B cell (primary cell): ENCODE data around the gene SH3BGR. TPM values are rescaled to one million over a fixed set of nuclear protein-coding genes. Genes with fewer than 3 reads are reported as not detected.

Source experiments
- ATAC-seq: fragments of 200-7000 bp; cut with Tn5 transposase; one replicate; pipeline ENCODE4 v1.10.0; 2021; ENCODE audit warnings: low read depth, mild to moderate bottlenecking, moderate number of reproducible peaks, moderate library complexity
- CTCF ChIA-PET: fragments of 350-600 bp; sonication (Branson Sonifier 250); formaldehyde crosslinking; loops from one replicate; lab custom pipeline; 2021; ENCODE audit warnings: antibody characterized with exemption, inconsistent platforms; lab: Charles Lee
- POLR2A ChIA-PET: fragments of 350-600 bp; sonication (Branson Sonifier 250); formaldehyde crosslinking; loops from one replicate; lab custom pipeline; 2021; ENCODE audit warnings: antibody characterized with exemption; lab: Charles Lee
- DNase-seq: peaks from one replicate; pipeline ENCODE4 v3.0.0; 2013
- H2AFZ ChIP-seq: 2 replicates; pipeline ENCODE4 v1.6.1; 2012; ENCODE audit warnings: mild to moderate bottlenecking, low read depth, low read length; ENCODE audit not compliant: insufficient read depth, poor library complexity, severe bottlenecking
- H3K27ac ChIP-seq, 2 donors: 1 replicate in 1 of 2; 2 replicates in 1 of 2; pipeline ENCODE4 v1.5.1; 2012 to 2013; ENCODE audit warnings: low read length in 2 of 2, mild to moderate bottlenecking in 2 of 2, moderate library complexity in 1 of 2
- H3K27me3 ChIP-seq, 4 experiments: fragments of 200-600 bp in 1 of 4; sonication (generic) in 1 of 4; replicated peaks in 1 of 4; 1 replicate in 2 of 4; 2 replicates in 2 of 4; pipeline versions ENCODE4 v1.6.1 to v1.7.0; 2013 to 2016; ENCODE audit warnings: low read length in 3 of 4, mild to moderate bottlenecking in 2 of 4, mixed read lengths in 1 of 4, moderate library complexity in 1 of 4; ENCODE audit not compliant: insufficient read depth in 4 of 4, control insufficient read depth in 3 of 4; ENCODE audit errors: control extremely low read depth in 1 of 4
- H3K36me3 ChIP-seq, 2 experiments: replicated peaks in 1 of 2; 1 replicate in 1 of 2; 2 replicates in 1 of 2; pipeline versions ENCODE4 v1.6.1 to v1.7.1; 2013; ENCODE audit warnings: low read length in 1 of 2; ENCODE audit not compliant: insufficient read depth in 2 of 2, control insufficient read depth in 1 of 2; ENCODE audit errors: control extremely low read depth in 1 of 2, extremely low read depth in 1 of 2
- H3K4me1 ChIP-seq, 2 donors: fragments of 200-600 bp in 1 of 2; sonication (generic) in 1 of 2; 1 replicate in 1 of 2; 2 replicates in 1 of 2; pipeline versions ENCODE4 v1.5.1 to v1.6.1; 2013 to 2017; ENCODE audit warnings: low read length in 2 of 2; ENCODE audit not compliant: control insufficient read depth in 2 of 2, insufficient read depth in 2 of 2
- H3K4me2 ChIP-seq: replicated peaks from 2 replicates; pipeline ENCODE3; 2012; ENCODE audit warnings: mild to moderate bottlenecking, low read depth, low read length; ENCODE audit not compliant: poor library complexity, severe bottlenecking
- H3K4me3 ChIP-seq, 5 experiments: fragments of 200-600 bp in 1 of 5; sonication (generic) in 1 of 5; 1 replicate in 3 of 5; 2 replicates in 2 of 5; pipeline versions ENCODE4 v1.5.1 to v1.7.0; 2011 to 2016; ENCODE audit warnings: low read length in 4 of 5, mild to moderate bottlenecking in 4 of 5, low read depth in 2 of 5, control low read depth in 1 of 5, moderate library complexity in 1 of 5; ENCODE audit not compliant: insufficient read depth in 1 of 5; ENCODE audit errors: control extremely low read depth in 1 of 5, extremely low read depth in 1 of 5
- H3K79me2 ChIP-seq: fragments of 200-600 bp; sonication (generic); one replicate; pipeline ENCODE4 v1.6.0; 2016; ENCODE audit warnings: low read length; ENCODE audit not compliant: control insufficient read depth, insufficient read depth
- H3K9ac ChIP-seq: fragments of 200-600 bp; sonication (generic); 2 replicates; pipeline ENCODE4 v1.6.1; 2017; ENCODE audit warnings: mild to moderate bottlenecking, low read length, moderate library complexity
- H3K9me3 ChIP-seq, 3 donors: one replicate each; pipeline versions ENCODE4 v1.6.1 to v1.7.1; 2013; ENCODE audit warnings: low read length in 2 of 3; ENCODE audit not compliant: control insufficient read depth in 2 of 3, insufficient read depth in 1 of 3; ENCODE audit errors: control extremely low read depth in 1 of 3
- H4K20me1 ChIP-seq: 2 replicates; pipeline ENCODE4 v1.6.0; 2012; ENCODE audit warnings: mild to moderate bottlenecking, low read length; ENCODE audit not compliant: insufficient read depth, control insufficient read depth, poor library complexity, severe bottlenecking
- H3K27ac Mint-ChIP-seq: one replicate; pipeline ENCODE4 v1.8.0; 2021; ENCODE audit warnings: mixed read lengths
- H3K27me3 Mint-ChIP-seq: one replicate; pipeline ENCODE4 v1.8.0; 2021; ENCODE audit warnings: mixed read lengths
- H3K4me1 Mint-ChIP-seq: one replicate; pipeline ENCODE4 v1.8.0; 2021; ENCODE audit warnings: mixed read lengths
- H3K4me3 Mint-ChIP-seq: one replicate; pipeline ENCODE4 v1.8.0; 2021; ENCODE audit warnings: mixed read lengths
- H3K9me3 Mint-ChIP-seq: one replicate; pipeline ENCODE4 v1.8.0; 2022; ENCODE audit warnings: mixed read lengths; ENCODE audit not compliant: insufficient read depth
- EZH2 ChIP-seq: IDR thresholded peaks from 2 replicates; pipeline ENCODE4 v1.6.1; 2012; ENCODE audit warnings: borderline replicate concordance, low read depth, mild to moderate bottlenecking, moderate library complexity, low read length; ENCODE audit not compliant: insufficient read depth, poor library complexity, severe bottlenecking
- WGBS: methylation state at CpG from one replicate; pipeline ENCODE4 v1.1.5; 2013; ENCODE audit warnings: missing lambda C conversion rate; ENCODE audit not compliant: insufficient coverage; 5-methylcytosine and 5-hydroxymethylcytosine counted together
- intact Hi-C: fragments of 100-400 bp; cut with micrococcal nuclease; formaldehyde crosslinking; loops from one replicate; pipeline ENCODE4 v1.10.0; 2022
- polyA plus RNA-seq: library from polyadenylated mRNA; depleted of rRNA; stranded (reverse); fragments of >200 nt; gene quantifications from 2 replicates; pipeline ENCODE4 v1.2.3, GENCODE V29; 2012
- total RNA-seq, 2 donors: library from RNA; stranded (reverse); fragments of 120-200 nt in 1 of 2; gene quantifications; 1 replicate in 1 of 2; 2 replicates in 1 of 2; pipeline versions ENCODE4 v1.2.3 to v1.2.4, GENCODE V29; 2013 to 2022
- TF ChIP-seq, protein P1 (sequence below): fragments of 200-600 bp; IDR thresholded peaks from one replicate; pipeline ENCODE4 v1.8.0; 2022; ENCODE audit warnings: antibody characterized with exemption, mild to moderate bottlenecking

SH3BGR gene
- total and polyA plus RNA-seq, 2 donors (not counting 1 experiment from before 2014, with no cell fraction given): 0.21 to 1.7 TPM

DNA sequence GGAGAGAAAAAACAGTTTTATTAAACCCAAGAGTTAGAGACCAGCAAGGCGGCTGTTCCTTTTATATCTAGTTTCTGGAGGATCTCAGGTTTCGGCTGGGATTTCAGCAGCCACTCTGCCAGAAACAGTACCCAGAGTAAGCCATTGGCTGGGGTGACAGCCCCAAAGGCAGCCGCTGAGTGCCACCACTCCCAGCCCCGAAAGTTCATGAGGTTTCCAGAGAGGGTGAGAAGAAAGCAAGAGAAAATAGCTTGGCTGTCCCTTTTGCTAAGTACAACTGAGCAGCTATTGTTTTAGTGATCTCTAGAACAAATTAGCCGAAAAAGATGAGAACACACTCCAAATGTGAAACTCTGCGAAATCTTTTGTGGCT, 1.2 kb downstream of the SH3BGR start:
- Histone ChIP-seq H3K36me3 (no peaks in the 10 kb centered on the region), H3K9me3 (no peaks in the 10 kb centered on the region), H3K27ac (no peak overlapping the region), H3K4me3 (no peak overlapping the region), H3K79me2 (no peaks in the 10 kb centered on the region), H3K4me2 (no peak overlapping the region), H4K20me1 (no peaks in the 10 kb centered on the region), H3K9ac (no peak overlapping the region), H3K27me3 (peaks cover 0 to 4% (median 0%) of the 10 kb centered on the region in 4 experiments), H2AFZ (no peak overlapping the region), H3K4me1 (no peaks in the 10 kb centered on the region)
- Mint-ChIP-seq H3K27ac (no peak overlapping the region), H3K4me1 (no peaks in the 10 kb centered on the region), H3K27me3 (peaks cover 13% of the 10 kb centered on the region), H3K9me3 (no peaks in the 10 kb centered on the region), H3K4me3 (no peak overlapping the region)
- DNase-seq: no peak
- WGBS: 97% methylated on average over 5 of the region's 6 CpGs
- POLR2A ChIA-PET: no interaction called here
- intact Hi-C loops: no loop called here
- CTCF ChIA-PET: interaction anchor here (0.9 kb wide), 1 partner anchor 12 kb away, joined by 3 read pairs; no protein-coding TSS in a partner anchor
- TF ChIP-seq EZH2: no peak
- TF ChIP-seq, protein P1, sequence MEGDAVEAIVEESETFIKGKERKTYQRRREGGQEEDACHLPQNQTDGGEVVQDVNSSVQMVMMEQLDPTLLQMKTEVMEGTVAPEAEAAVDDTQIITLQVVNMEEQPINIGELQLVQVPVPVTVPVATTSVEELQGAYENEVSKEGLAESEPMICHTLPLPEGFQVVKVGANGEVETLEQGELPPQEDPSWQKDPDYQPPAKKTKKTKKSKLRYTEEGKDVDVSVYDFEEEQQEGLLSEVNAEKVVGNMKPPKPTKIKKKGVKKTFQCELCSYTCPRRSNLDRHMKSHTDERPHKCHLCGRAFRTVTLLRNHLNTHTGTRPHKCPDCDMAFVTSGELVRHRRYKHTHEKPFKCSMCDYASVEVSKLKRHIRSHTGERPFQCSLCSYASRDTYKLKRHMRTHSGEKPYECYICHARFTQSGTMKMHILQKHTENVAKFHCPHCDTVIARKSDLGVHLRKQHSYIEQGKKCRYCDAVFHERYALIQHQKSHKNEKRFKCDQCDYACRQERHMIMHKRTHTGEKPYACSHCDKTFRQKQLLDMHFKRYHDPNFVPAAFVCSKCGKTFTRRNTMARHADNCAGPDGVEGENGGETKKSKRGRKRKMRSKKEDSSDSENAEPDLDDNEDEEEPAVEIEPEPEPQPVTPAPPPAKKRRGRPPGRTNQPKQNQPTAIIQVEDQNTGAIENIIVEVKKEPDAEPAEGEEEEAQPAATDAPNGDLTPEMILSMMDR: no peak
- ATAC-seq: no peak

DNA sequence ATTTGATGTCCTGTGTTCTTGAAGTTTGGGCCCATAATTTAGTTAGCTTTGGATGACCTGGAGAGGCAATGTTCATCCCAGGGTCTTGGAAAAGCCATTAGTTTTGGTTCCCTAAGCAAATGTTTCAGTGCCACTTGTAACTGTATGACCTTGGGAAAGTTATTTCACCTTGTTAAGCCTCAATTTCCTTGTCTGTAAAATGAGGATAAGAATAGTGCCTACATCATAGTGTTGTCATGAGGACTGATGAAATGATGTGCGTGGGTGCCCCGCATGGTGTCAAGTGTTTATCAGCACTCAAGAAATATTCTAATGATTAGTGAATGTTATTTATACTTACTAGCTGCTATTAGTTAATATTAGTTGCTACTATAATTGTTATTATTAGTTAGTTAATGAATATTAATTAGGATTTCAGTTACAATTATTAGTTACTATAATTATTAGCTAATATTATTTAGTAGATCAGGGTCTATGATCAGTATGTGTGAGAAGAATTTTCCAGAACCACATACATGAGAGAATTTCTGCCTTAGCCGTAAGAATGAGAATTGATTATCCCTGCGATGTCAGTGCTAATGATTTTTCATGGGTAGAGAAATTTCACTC, 1.9 kb downstream of the SH3BGR start:
- no peak overlapping the region for H3K9ac ChIP-seq
- POLR2A ChIA-PET: no interaction called here
- H4K20me1 ChIP-seq: no peaks in the 10 kb centered on the region
- no peaks in the 10 kb centered on the region for H3K36me3 ChIP-seq
- TF ChIP-seq, protein P1: no peak
- TF ChIP-seq EZH2: no peak
- intact Hi-C loops: no loop called here
- H3K27ac ChIP-seq: no peak overlapping the region
- no peak overlapping the region for H3K4me2 ChIP-seq
- DNase-seq: no peak
- Mint-ChIP-seq H3K4me3 (no peak overlapping the region), H3K4me1 (no peaks in the 10 kb centered on the region), H3K9me3 (no peaks in the 10 kb centered on the region), H3K27ac (no peak overlapping the region), H3K27me3 (peaks cover 13% of the 10 kb centered on the region)
- H3K27me3 ChIP-seq: peaks cover 0 to 4% (median 0%) of the 10 kb centered on the region in 4 experiments
- no peaks in the 10 kb centered on the region for H3K4me1 ChIP-seq
- no peak overlapping the region for H2AFZ ChIP-seq
- CTCF ChIA-PET: no interaction called here
- no peak for ATAC-seq
- no peaks in the 10 kb centered on the region for H3K9me3 ChIP-seq
- no peak overlapping the region for H3K4me3 ChIP-seq
- no CpG with 5 or more reads among the region's 4 CpGs for WGBS
- H3K79me2 ChIP-seq: no peaks in the 10 kb centered on the region
